ENCODE results near the gene C2orf92.
"Not testable (repeated sequence)": the region's sequence is repeated elsewhere in the genome, so short reads cannot be mapped to it uniquely, and the experiment has no call there.

The C2orf92 gene

DNA sequence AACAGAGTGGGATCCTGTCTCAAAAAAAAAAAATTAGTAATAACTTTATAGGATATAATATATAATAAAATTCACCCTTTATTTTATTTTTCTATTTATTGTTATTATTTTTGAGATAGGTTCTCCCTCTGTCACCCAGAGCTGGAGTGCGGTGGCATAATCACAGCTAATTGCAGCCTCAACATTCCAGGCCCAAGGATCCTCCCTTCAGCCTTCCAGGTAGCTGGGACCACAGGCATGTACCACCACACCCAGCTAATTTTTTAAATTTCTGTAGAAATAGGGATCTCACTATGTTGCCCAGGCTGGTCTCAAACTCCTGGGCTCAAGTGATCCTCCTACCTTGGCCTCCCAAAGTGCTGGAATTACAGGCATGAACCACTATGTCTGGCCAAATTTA lies 958 bp downstream of the C2orf92 start:
- ChIA-PET POLR2A (interaction anchor here (1.2 kb wide), 1 partner anchor 25 kb away, joined by 7 read pairs; the partner anchor contains the start of gene COX5B), CTCF (no interaction called here)
- DNase-seq (ENCODE audit: extremely low spot score): no peak
- TF ChIP-seq NFRKB (IDR thresholded peaks at IDR 0.05) (no peak), FOXA1 (IDR thresholded peaks at IDR 0.05) (no peak), TARDBP (IDR thresholded peaks at IDR 0.05) (no peak), CTBP1 (IDR thresholded peaks at IDR 0.05; ENCODE audit: borderline replicate concordance) (no peak), SP1 (IDR thresholded peaks at IDR 0.05) (no peak), SUZ12 (IDR thresholded peaks at IDR 0.05) (no peak), L3MBTL2 (conservative IDR thresholded peaks at IDR 0.05) (no peak), LEF1 (IDR thresholded peaks at IDR 0.05; ENCODE audit: borderline replicate concordance) (no peak), ARNT (IDR thresholded peaks at IDR 0.05) (no peak), HDGF (IDR thresholded peaks at IDR 0.05; ENCODE audit: borderline replicate concordance) (no peak), FOXK2 (IDR thresholded peaks at IDR 0.05) (no peak), FOXM1 (IDR thresholded peaks at IDR 0.05; ENCODE audit: borderline replicate concordance) (no peak), ZNF384 (IDR thresholded peaks at IDR 0.05) (no peak), BHLHE40 (IDR thresholded peaks at IDR 0.05; ENCODE audit: borderline replicate concordance) (no peak), ELF4 (IDR thresholded peaks at IDR 0.05) (no peak)
- TF ChIP-seq, protein P1, sequence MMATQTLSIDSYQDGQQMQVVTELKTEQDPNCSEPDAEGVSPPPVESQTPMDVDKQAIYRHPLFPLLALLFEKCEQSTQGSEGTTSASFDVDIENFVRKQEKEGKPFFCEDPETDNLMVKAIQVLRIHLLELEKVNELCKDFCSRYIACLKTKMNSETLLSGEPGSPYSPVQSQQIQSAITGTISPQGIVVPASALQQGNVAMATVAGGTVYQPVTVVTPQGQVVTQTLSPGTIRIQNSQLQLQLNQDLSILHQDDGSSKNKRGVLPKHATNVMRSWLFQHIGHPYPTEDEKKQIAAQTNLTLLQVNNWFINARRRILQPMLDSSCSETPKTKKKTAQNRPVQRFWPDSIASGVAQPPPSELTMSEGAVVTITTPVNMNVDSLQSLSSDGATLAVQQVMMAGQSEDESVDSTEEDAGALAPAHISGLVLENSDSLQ (IDR thresholded peaks at IDR 0.05): no peak

DNA sequence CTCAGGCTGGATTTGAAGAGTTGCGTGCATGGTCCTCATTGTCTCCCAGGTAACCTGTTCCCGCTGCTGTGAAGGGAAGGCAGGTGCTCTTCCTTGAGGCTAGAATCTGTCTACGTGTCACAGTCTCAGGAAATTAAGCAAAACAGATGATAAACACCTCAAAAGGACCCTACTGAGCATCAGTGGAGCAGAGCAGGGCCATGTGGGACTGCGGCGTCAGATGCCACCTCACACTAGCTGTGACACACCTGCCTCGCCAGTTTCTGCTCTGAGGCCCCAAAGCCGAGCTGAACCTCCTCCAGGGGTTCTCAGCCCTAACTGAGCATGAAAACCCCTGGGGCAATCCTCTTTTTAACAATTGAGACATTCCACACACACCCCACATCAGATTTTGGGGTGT lies 2.0 kb downstream of the C2orf92 start:
- no peak for DNase-seq (ENCODE audit: extremely low spot score)
- no peak for TF ChIP-seq L3MBTL2 (conservative IDR thresholded peaks at IDR 0.05)
- TF ChIP-seq FOXK2 (IDR thresholded peaks at IDR 0.05): no peak
- TF ChIP-seq SUZ12 (IDR thresholded peaks at IDR 0.05): no peak
- TF ChIP-seq ARNT (IDR thresholded peaks at IDR 0.05): no peak
- no peak for TF ChIP-seq ELF4 (IDR thresholded peaks at IDR 0.05)
- no peak for TF ChIP-seq HDGF (IDR thresholded peaks at IDR 0.05; ENCODE audit: borderline replicate concordance)
- TF ChIP-seq BHLHE40 (IDR thresholded peaks at IDR 0.05; ENCODE audit: borderline replicate concordance): no peak
- TF ChIP-seq TARDBP (IDR thresholded peaks at IDR 0.05): no peak
- TF ChIP-seq LEF1 (IDR thresholded peaks at IDR 0.05; ENCODE audit: borderline replicate concordance): no peak
- no peak for TF ChIP-seq ZNF384 (IDR thresholded peaks at IDR 0.05)
- no peak for TF ChIP-seq CTBP1 (IDR thresholded peaks at IDR 0.05; ENCODE audit: borderline replicate concordance)
- no peak for TF ChIP-seq SP1 (IDR thresholded peaks at IDR 0.05)
- TF ChIP-seq, protein P1 (IDR thresholded peaks at IDR 0.05): no peak
- no peak for TF ChIP-seq FOXM1 (IDR thresholded peaks at IDR 0.05; ENCODE audit: borderline replicate concordance)
- no peak for TF ChIP-seq NFRKB (IDR thresholded peaks at IDR 0.05)
- ChIA-PET CTCF (no interaction called here), POLR2A (no interaction called here)

DNA sequence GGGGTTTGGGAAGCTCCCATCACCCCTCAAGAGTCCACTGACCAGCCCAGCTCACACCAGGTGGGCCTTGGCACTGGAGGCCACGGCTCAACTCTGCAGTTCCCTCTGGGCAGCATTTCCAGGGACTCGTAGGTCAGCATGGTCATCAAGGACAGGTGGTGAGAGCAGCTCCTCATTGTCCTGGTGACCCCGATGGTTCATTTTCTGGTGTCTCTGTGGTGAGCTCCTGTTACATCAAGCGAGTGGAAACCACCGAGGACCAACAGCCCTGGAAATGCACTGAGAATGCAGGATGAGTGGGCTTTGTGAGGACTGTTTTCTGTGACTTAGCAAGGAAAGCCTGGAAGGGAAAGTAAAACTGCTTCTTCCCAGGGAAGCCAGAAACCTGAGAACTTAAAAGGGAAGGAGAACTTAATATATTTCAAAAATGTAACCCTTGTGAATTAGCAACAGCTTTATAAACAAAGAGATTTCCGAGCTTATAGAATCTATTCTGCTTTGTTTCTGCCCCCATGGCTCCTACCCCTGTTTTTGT lies 3.2 kb downstream of the C2orf92 start:
- POLR2A ChIA-PET: interaction anchor here (0.8 to 1.5 kb wide), 3 partner anchors 9 to 27 kb away, joined by 3 to 11 read pairs (median 4); partner anchors contain the start of genes ACTR1B and COX5B
- DNase-seq (ENCODE audit: extremely low spot score); CTCF ChIA-PET: not testable (repeated sequence)

DNA sequence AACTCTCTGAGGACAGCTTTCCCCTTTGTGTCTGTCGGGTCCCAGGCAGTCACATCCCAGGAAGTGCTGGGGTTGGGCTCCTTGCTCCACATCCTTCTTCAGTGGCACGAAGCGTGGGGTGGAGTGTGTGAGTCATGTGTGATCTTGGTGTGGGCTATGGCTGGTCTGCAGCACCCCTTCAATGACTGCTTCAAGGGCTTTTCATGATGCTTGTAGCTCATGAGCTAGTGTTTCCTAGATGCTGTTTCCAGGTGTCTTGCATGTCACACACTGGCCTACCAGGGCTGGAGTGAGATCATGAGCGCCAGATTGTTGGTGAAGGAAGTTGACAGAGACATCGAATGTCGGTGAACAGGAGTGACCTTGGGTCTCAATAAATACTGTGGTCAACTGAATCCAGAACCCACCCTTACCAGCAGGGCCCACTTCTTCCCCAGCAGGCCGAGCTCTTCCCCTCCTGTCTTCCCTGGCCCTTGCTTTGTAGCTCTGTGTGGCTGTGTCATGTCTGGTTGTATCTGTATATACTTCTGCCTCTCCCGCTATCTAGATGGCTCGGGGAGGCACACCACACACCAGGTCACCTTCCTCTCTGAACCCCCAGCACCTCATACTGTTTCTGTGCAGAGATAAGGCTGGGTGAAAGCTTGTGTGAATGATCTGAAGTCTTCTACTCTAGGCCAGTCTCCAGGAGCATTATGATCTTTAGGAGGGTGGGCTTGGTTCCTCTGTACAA lies 3.8 kb downstream of the C2orf92 start:
- no peak for TF ChIP-seq ZNF384 (IDR thresholded peaks at IDR 0.05)
- no peak for TF ChIP-seq ARNT (IDR thresholded peaks at IDR 0.05)
- TF ChIP-seq NFRKB (IDR thresholded peaks at IDR 0.05): no peak
- TF ChIP-seq HDGF (IDR thresholded peaks at IDR 0.05; ENCODE audit: borderline replicate concordance): no peak
- no peak for TF ChIP-seq ELF4 (IDR thresholded peaks at IDR 0.05)
- TF ChIP-seq FOXK2 (IDR thresholded peaks at IDR 0.05): no peak
- no peak for TF ChIP-seq FOXA1 (IDR thresholded peaks at IDR 0.05)
- no peak for TF ChIP-seq BHLHE40 (IDR thresholded peaks at IDR 0.05; ENCODE audit: borderline replicate concordance)
- no peak for TF ChIP-seq TARDBP (IDR thresholded peaks at IDR 0.05)
- TF ChIP-seq, protein P1 (IDR thresholded peaks at IDR 0.05): no peak
- no peak for DNase-seq (ENCODE audit: extremely low spot score)
- ChIA-PET POLR2A (interaction anchor here (0.8 to 1.5 kb wide), 3 partner anchors 9 to 28 kb away, joined by 3 to 11 read pairs (median 4); partner anchors contain the start of genes ACTR1B and COX5B), CTCF (no interaction called here)

DNA sequence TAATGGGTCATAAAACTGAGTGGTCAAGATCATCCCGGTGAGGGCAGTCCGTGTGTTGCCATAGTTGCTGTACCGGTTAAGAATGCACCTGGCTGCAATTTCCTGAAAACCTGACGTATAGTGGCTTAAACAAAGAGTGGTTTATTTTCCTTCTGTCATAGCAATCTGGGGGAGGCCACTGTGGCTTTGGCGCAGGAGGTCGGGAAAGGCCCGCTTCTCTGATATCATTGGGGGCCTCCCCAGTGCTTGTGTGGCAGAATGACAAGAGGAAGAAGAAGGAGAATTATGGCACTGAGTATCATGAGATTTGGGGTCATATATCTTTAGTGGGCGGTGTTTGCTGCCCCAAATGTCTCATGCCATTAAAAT lies 4.4 kb downstream of the C2orf92 start:
- ChIA-PET POLR2A (interaction anchor here (1.5 kb wide), 1 partner anchor 10 kb away, joined by 11 read pairs; the partner anchor contains the start of gene ACTR1B), CTCF (no interaction called here)
- TF ChIP-seq FOXK2 (IDR thresholded peaks at IDR 0.05): no peak
- no peak for DNase-seq (ENCODE audit: extremely low spot score)

DNA sequence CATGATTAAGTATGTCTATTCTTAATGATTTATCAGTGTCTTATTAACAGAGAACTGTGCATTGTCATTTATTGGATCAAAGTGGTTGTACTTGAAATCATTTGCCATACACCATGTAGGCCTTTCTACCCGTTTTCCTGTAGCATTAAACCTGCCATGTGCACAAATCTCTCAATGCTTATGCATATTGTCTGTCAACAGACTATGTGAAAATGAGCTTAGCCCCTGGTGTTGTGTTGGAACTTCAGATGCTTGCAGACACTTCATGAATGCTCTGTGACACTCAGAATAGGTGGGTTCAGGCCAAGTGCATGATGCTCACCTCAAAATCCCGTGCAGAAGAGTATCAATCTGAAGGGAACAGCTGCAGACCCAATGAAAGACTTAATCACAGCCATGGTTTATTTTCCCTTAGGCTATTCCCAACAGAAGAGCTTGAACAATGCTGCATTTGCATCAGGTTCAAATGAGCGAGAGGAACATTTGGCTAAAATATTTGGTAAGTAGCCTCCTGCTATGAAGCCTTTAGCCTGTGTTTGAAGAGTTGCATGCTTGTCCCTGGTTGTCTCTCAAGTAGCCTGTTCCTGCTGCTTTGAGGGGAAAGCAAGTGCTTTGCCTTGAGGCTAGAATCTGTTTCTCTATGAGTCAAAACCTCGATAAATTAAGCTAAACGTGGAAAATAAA lies 6.1 kb downstream of the C2orf92 start:
- DNase-seq (ENCODE audit: extremely low spot score): no peak
- TF ChIP-seq, protein P1 (IDR thresholded peaks at IDR 0.05): no peak
- TF ChIP-seq ELF4 (IDR thresholded peaks at IDR 0.05): no peak
- no peak for TF ChIP-seq ARNT (IDR thresholded peaks at IDR 0.05)
- TF ChIP-seq SUZ12 (IDR thresholded peaks at IDR 0.05): no peak
- TF ChIP-seq LEF1 (IDR thresholded peaks at IDR 0.05; ENCODE audit: borderline replicate concordance): no peak
- CTCF ChIA-PET: interaction anchor here (1.3 kb wide), 1 partner anchor 11 kb away, joined by 5 read pairs; no protein-coding TSS in a partner anchor
- POLR2A ChIA-PET: interaction anchor here (1.1 to 2.4 kb wide), 2 partner anchors 12 to 13 kb away, joined by 3 to 13 read pairs; partner anchors contain the start of gene ACTR1B

All from HEK293T (cell line).